A549 (cell line): ENCODE results near the gene BTF3. TPM values are rescaled to one million over a fixed set of nuclear protein-coding genes. Genes with fewer than 3 reads are reported as not detected.

Source experiments
- ATAC-seq, 2 experiments: fragments of 200-7000 bp in 1 of 2; fragments of >200 bp in 1 of 2; cut with Nextera tagmentation in 1 of 2; cut with Tn5 transposase in 1 of 2; 3 replicates each; pipeline versions ENCODE4 v1.8.0 to v1.9.1; 2018 to 2020; ENCODE audit warnings: mild to moderate bottlenecking in 1 of 2, moderate library complexity in 1 of 2
- CTCF ChIA-PET: fragments of 300-600 bp; sonication (Branson Sonifier 250); formaldehyde crosslinking; extraction: SDS; loops from one replicate; lab custom pipeline; 2021; ENCODE audit warnings: antibody characterized with exemption, inconsistent platforms; lab: Yijun Ruan, JAX
- POLR2A ChIA-PET: fragments of 350-600 bp; formaldehyde crosslinking; extraction: SDS; loops from one replicate; lab custom pipeline; 2021; ENCODE audit warnings: antibody characterized with exemption, inconsistent platforms; lab: Yijun Ruan, JAX
- DNase-seq, 2 experiments: peaks; one replicate each; pipeline versions ENCODE4 v3.0.0 to v3.0.0-alpha.2; 2011 to 2016; ENCODE audit warnings: low read depth in 1 of 2, low spot score in 1 of 2
- FAIRE-seq: peaks from 2 replicates; lab custom pipeline; 2011; peaks lifted over from hg19 to GRCh38; lab: Jason Lieb, UNC
- H3K27ac ChIP-seq, 2 experiments: fragments of >200 bp; sonication (Bioruptor Twin); formaldehyde crosslinking; 3 replicates each; pipeline ENCODE4 v1.5.1; 2016 to 2017
- H3K4me1 ChIP-seq: fragments of >200 bp; sonication (Bioruptor Twin); formaldehyde crosslinking; 3 replicates; pipeline ENCODE4 v1.6.1; 2016
- H3K4me2 ChIP-seq: fragments of >200 bp; sonication (Bioruptor Twin); formaldehyde crosslinking; 3 replicates; pipeline ENCODE4 v1.6.1; 2016
- H3K4me3 ChIP-seq: fragments of >200 bp; sonication (Bioruptor Twin); formaldehyde crosslinking; 3 replicates; pipeline ENCODE4 v1.5.1; 2016
- H3K9me3 ChIP-seq: fragments of >200 bp; sonication (Bioruptor Twin); formaldehyde crosslinking; 3 replicates; pipeline ENCODE4 v1.6.1; 2016
- BCL3 ChIP-seq: fragments of >200 bp; sonication (Bioruptor Twin); formaldehyde crosslinking; IDR thresholded peaks from 3 replicates; pipeline ENCODE4 v1.6.1; 2016
- CBX2 ChIP-seq: fragments of 200-600 bp; sonication (generic); IDR thresholded peaks from 2 replicates; pipeline ENCODE4 v1.6.1; 2016; ENCODE audit warnings: low read depth, mild to moderate bottlenecking, borderline replicate concordance
- CEBPB ChIP-seq, 2 experiments: fragments of >200 bp in 1 of 2; sonication (Bioruptor Twin) in 1 of 2; formaldehyde crosslinking in 1 of 2; IDR thresholded peaks; 2 replicates each; pipeline ENCODE4 v1.6.1; 2012 to 2016
- E2F6 ChIP-seq: IDR thresholded peaks from 2 replicates; pipeline ENCODE4 v1.6.1; 2012; ENCODE audit warnings: low read depth, borderline replicate concordance
- EHMT2 ChIP-seq: fragments of 200-600 bp; sonication (generic); IDR thresholded peaks from 2 replicates; pipeline ENCODE4 v1.6.1; 2016; ENCODE audit warnings: antibody characterized with exemption, low read depth, mild to moderate bottlenecking, moderate library complexity
- HDAC2 ChIP-seq: fragments of 200-600 bp; sonication (generic); IDR thresholded peaks from 2 replicates; pipeline ENCODE4 v1.6.1; 2016
- HES2 ChIP-seq: fragments of >200 bp; sonication (Bioruptor Twin); formaldehyde crosslinking; IDR thresholded peaks from 2 replicates; pipeline ENCODE4 v1.6.1; 2016
- JUNB ChIP-seq: fragments of >200 bp; sonication (Bioruptor Twin); formaldehyde crosslinking; IDR thresholded peaks from 2 replicates; pipeline ENCODE4 v1.6.1; 2016
- MAFK ChIP-seq: fragments of 450-650 bp; IDR thresholded peaks from 2 replicates; pipeline ENCODE4 v1.6.1; 2014; ENCODE audit not compliant: partially characterized antibody
- MAX ChIP-seq: IDR thresholded peaks from 2 replicates; pipeline ENCODE4 v1.6.1; 2012
- MAZ ChIP-seq: fragments of 150-350 bp; IDR thresholded peaks from 2 replicates; pipeline ENCODE4 v1.6.1; 2014; ENCODE audit warnings: antibody characterized with exemption, low read depth, low read length, borderline replicate concordance
- NFE2L2 ChIP-seq: fragments of 150-350 bp; conservative IDR thresholded peaks from 2 replicates; pipeline ENCODE4 v1.6.1; 2014; ENCODE audit warnings: low read length
- PBX3 ChIP-seq: IDR thresholded peaks from 2 replicates; pipeline ENCODE4 v1.6.1; 2012
- PHF8 ChIP-seq: fragments of 200-600 bp; sonication (generic); IDR thresholded peaks from 2 replicates; pipeline ENCODE4 v1.6.1; 2016; ENCODE audit warnings: low read depth, mild to moderate bottlenecking, antibody characterized with exemption, moderate library complexity, borderline replicate concordance
- POLR2A ChIP-seq: IDR thresholded peaks from 2 replicates; pipeline ENCODE4 v1.6.1; 2012; ENCODE audit warnings: mild to moderate bottlenecking, low read length
- RAD21 ChIP-seq, 2 experiments: fragments of >200 bp in 1 of 2; sonication (Bioruptor Twin) in 1 of 2; formaldehyde crosslinking in 1 of 2; IDR thresholded peaks in 1 of 2; conservative IDR thresholded peaks in 1 of 2; 2 replicates in 1 of 2; 3 replicates in 1 of 2; pipeline ENCODE4 v1.6.1; 2012 to 2018; ENCODE audit warnings: inconsistent platforms in 1 of 2
- RCOR1 ChIP-seq: fragments of 150-350 bp; IDR thresholded peaks from 2 replicates; pipeline ENCODE4 v1.6.1; 2014; ENCODE audit warnings: antibody characterized with exemption, low read length, low read depth
- REST ChIP-seq: fragments of 200-600 bp; sonication (generic); IDR thresholded peaks from 2 replicates; pipeline ENCODE4 v1.6.1; 2016; ENCODE audit warnings: antibody characterized with exemption, mild to moderate bottlenecking, moderate library complexity
- RNF2 ChIP-seq: fragments of 200-600 bp; sonication (generic); IDR thresholded peaks from 2 replicates; pipeline ENCODE4 v1.6.1; 2016; ENCODE audit warnings: low read depth, mild to moderate bottlenecking, antibody characterized with exemption, moderate library complexity, borderline replicate concordance
- SMC3 ChIP-seq: fragments of >200 bp; sonication (Bioruptor Twin); formaldehyde crosslinking; IDR thresholded peaks from 3 replicates; pipeline ENCODE4 v1.6.1; 2018; ENCODE audit warnings: inconsistent platforms
- TP53 ChIP-seq: fragments of 250-450 bp; sonication (Bioruptor Pico); IDR thresholded peaks from 2 replicates; pipeline ENCODE4 v1.5.0; 2021; ENCODE audit warnings: mild to moderate bottlenecking, moderate library complexity
- USF2 ChIP-seq: fragments of 450-650 bp; IDR thresholded peaks from 2 replicates; pipeline ENCODE4 v1.6.1; 2014; ENCODE audit warnings: antibody characterized with exemption
- ZC3H11A ChIP-seq: fragments of 450-650 bp; IDR thresholded peaks from 2 replicates; pipeline ENCODE4 v1.6.1; 2014; ENCODE audit warnings: antibody characterized with exemption, mild to moderate bottlenecking
- ZNF302 ChIP-seq: fragments of 250-450 bp; sonication (Bioruptor Pico); IDR thresholded peaks from 2 replicates; pipeline ENCODE4 v1.9.0; 2021; ENCODE audit warnings: inconsistent platforms, mild to moderate bottlenecking, moderate library complexity
- WGBS: methylation state at CpG from one replicate; pipeline ENCODE4 v1.1.6; 2017; ENCODE audit errors: missing lambda C conversion rate; 5-methylcytosine and 5-hydroxymethylcytosine counted together
- polyA plus RNA-seq, 4 experiments: library from polyadenylated mRNA; depleted of rRNA in 3 of 4; stranded (reverse); fragments of >200 nt; fragmentation: RNase III in 1 of 4; extraction: RNeasy Plus Mini Kit Qiagen cat#74134 plus additional on column Dnase treatment in 1 of 4; gene quantifications; 2 replicates in 3 of 4; 3 replicates in 1 of 4; pipeline ENCODE4 v1.2.3, GENCODE V29; 2011 to 2017

The BTF3 gene
- polyA plus RNA-seq, 2 of the 4 experiments (the other 2 are of a cell fraction): 1,048 to 1,159 TPM

GRCh38 chr5:73528248-73528647, 30.0 kb downstream of the BTF3 start:
- FAIRE-seq (no peak), ATAC-seq (no peak)
- 86% methylated on average over 3 of the region's 3 CpGs for WGBS

GRCh38 chr5:73529081-73529480, 30.8 kb downstream of the BTF3 start:
- Histone ChIP-seq H3K9me3 (no peaks in the 10 kb centered on the region; the same call in 2 of the 3 replicates), H3K4me2 (no peak overlapping the region), H3K4me3 (no peak overlapping the region), H3K27ac (no peak overlapping the region), H3K4me1 (no peaks in the 10 kb centered on the region)
- FAIRE-seq (no peak), DNase-seq (no peak), ATAC-seq (no peak)
- WGBS: 40% methylated on average over 1 of the region's 1 CpG
- CTCF ChIA-PET: interaction anchor here (1.1 to 4.2 kb wide), 3 partner anchors 8 to 31 kb away, joined by 3 to 49 read pairs (median 5); partner anchors contain the start of gene BTF3
- TF ChIP-seq HES2: no peak
- no peak for TF ChIP-seq MAX
- no peak for TF ChIP-seq REST
- TF ChIP-seq USF2: no peak
- TF ChIP-seq HDAC2: no peak
- TF ChIP-seq BCL3: no peak
- TF ChIP-seq PBX3: no peak
- TF ChIP-seq TP53 (CRISPR knock-in tag): no peak
- TF ChIP-seq CBX2: no peak
- TF ChIP-seq E2F6: no peak
- no peak for TF ChIP-seq NFE2L2
- no peak for TF ChIP-seq CEBPB (IDR thresholded peaks at IDR 0.05)
- TF ChIP-seq RAD21 (conservative IDR thresholded peaks at IDR 0.05 in 1 of 2, IDR thresholded peaks at IDR 0.05 in 1 of 2): no peak
- no peak for TF ChIP-seq ZNF302
- POLR2A ChIA-PET: no interaction called here

More at GRCh38 chr5:73528248-73528647, 30.0 kb downstream of the BTF3 start:
- H3K4me2 ChIP-seq: no peak overlapping the region
- no peaks in the 10 kb centered on the region for H3K9me3 ChIP-seq
- H3K4me3 ChIP-seq: no peak overlapping the region
- DNase-seq: no peak
- no peak overlapping the region for H3K27ac ChIP-seq
- no peaks in the 10 kb centered on the region for H3K4me1 ChIP-seq
- POLR2A ChIA-PET: no interaction called here
- TF ChIP-seq HES2 (no peak), RCOR1 (no peak), JUNB (no peak), ZC3H11A (no peak), MAFK (no peak), CEBPB (IDR thresholded peaks at IDR 0.05) (no peak), EHMT2 (no peak), POLR2A (no peak), PHF8 (no peak), RNF2 (no peak), MAZ (no peak), SMC3 (no peak)
- CTCF ChIA-PET: interaction anchor here (1.1 to 4.2 kb wide), 3 partner anchors 8 to 30 kb away, joined by 3 to 49 read pairs (median 5); partner anchors contain the start of gene BTF3
